IPS-18c (cell line): ENCODE data around the gene CHCHD6.

Source experiments
- H3K4me3 ChIP-seq: 2 replicates; pipeline ENCODE4 v1.7.0; 2013; ENCODE audit warnings: low read depth, mild to moderate bottlenecking, low read length, moderate library complexity; ENCODE audit not compliant: insufficient read depth
- H3K9me3 ChIP-seq: one replicate; pipeline ENCODE4 v1.6.1; 2013; ENCODE audit warnings: mild to moderate bottlenecking, low read length, moderate library complexity; ENCODE audit not compliant: control insufficient read depth, insufficient read depth

Gene CHCHD6

DNA sequence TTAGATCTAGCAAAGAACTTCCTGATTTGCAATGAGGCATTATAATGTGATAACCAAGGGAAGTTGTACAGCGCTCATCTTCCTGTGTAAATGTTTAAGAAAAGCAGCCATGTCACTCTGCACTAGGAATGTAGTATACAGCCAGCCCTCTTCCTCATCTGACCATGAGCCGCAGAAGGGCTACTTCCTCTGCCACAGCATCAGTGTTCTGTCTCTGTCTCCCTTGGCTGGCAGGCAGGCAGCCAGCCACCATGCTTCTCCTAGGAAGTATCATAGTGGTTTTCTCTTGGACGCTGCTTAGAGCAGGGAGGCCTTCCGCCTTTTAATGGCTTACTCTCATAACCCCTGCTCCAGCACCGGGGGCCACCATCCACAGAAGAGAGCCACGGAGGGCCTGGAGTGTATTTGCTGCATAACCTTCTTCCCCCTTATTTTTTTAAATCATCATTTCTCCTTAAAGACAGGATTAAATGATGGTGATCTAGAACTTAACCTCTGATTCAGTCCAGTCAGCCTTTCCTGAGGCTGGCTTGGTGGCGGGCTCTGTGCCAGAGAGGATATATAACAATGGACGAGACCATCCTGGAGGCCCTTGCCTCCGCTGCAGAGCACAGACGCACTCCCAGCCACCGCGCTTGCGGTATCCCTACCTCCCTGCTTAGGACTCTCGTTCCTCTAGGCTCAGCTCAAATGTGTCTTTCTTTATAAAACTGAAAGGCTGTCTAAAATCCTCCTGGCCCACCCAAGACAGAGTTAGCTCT, 221.6 kb downstream of the CHCHD6 start:
- Histone ChIP-seq H3K9me3 (no peaks in the 10 kb centered on the region), H3K4me3 (no peak overlapping the region)

DNA sequence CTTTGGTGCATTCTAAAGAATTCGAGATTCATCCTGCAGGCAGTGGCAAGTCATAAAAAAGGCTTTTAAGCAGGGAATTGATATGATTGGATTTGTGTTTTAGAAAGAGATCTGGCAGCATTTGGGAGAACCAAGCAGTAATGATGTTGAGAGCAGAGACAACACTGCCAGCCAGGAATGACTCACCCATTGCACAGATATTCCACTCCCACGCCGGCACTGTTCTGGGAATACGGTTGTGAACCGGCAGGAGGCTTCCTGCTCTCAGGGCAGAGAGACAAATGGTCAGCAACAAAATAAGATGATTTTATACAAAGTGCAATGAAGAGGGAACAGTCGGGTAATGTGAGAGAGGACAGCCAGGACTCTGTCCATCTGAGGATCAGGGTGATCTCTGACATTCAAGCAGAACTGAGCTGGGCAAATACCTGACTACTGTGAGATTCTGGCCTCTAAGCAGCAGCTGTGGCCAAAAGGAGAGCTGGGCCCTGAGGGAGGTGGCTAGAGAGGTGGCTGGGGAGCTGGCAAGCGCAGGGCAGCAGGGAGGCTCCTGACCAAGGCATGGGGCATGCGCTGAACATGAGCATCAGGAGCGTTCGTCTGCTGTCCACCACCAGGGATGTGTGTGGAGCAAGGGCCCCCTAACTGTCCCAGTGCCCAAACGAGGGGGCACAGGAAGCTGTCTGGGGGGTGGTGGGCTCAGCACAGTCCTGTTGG, 222.8 kb downstream of the CHCHD6 start:
- Histone ChIP-seq H3K4me3 (no peak overlapping the region), H3K9me3 (no peaks in the 10 kb centered on the region)

DNA sequence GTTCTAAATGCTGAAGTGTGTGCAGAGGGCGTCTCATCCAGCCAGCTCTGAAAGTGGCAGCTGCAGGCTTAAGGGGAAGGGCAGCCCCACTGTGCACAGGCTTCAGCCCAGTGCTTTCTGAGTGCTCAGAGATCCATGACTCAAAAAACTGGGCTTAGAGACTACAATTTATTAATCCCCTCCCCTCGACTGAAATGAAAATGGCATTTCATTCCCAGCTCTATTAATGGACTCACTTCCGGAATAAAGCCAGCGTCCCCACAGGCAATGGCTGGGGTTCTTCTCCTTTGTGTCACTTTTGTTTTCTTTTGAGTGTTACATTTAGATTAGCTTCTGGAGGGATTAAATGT, 223.3 kb downstream of the CHCHD6 start:
- Histone ChIP-seq H3K9me3 (no peaks in the 10 kb centered on the region), H3K4me3 (no peak overlapping the region)

DNA sequence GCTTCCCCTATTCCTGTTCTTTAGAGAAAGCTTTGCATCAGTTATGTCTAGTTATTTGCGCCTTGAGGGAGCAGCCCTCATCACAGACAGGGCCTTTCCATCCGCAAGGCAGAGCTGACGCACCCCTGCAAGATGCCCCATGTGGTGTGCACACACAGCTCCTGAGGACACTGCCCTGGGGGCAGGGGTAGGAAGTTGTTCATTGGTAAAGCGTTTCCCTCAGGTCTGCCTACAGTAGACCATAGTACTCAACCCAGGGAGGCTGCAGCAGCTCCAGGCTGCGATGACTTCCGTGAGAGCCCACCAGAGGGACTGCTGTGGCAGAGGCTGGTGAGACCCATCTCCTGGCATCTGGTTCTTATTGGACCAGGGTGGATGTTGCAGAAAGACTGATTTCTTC, 223.8 kb downstream of the CHCHD6 start:
- Histone ChIP-seq H3K9me3 (no peaks in the 10 kb centered on the region), H3K4me3 (no peak overlapping the region)

DNA sequence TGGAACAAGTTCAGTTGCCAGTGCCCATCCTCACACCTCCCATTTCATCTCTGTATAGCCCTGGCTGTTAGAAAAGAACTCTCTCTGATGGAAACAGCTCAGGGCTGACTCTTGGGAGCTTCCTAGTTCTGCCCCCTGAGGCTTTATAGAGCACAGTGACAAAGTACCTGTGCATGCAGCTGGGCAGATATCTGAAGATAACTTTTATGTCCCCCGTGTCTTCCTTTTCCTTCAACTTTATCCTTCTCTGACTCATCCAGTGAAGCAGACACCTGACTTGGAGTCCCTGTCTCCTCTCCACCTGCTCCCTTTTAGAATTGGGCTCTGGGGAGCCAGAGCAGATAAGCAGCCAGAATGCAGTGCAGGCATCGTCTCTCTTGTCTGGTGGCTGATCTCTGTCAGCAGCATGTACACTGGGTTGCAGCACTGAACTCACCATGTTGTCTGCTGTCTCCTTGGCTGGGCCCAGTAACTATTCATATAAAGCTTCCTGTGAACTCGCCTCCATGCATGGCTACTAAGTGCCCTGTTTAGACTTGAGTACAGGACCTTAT, 225.0 kb downstream of the CHCHD6 start:
- Histone ChIP-seq H3K9me3 (no peaks in the 10 kb centered on the region), H3K4me3 (no peak overlapping the region)

DNA sequence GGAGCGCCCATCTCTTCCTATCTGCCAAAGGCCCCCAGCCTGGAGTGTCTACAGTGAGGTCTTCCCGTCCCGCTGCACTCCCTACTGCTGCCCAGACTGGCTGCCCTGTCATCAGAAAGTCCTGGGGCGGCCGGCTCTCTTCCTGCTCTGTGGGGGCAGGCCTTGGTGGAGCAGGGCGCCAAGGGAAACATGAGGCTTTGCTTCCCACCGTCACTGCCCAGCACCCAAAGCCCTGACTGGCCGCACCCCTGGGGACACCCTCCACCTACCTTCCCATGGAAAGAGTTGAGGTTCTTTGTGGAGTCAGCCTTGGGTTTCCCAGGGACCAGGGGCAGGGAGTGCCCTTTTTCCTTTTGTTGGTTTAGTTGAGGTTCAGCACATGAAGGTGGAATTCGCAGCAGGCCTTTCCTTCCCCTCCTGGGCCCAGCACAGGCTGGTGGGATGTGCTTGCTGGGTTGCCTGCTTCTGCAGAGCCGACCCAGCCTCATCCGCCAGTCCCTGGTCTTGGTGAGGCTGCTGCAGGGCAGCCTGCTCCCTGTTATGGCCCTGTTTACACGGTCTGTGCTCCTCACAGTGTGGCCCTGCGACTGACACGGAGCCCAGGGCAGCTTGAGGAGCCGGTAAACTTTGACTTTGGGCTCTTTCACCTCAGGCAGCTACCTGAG, 227.0 kb downstream of the CHCHD6 start:
- Histone ChIP-seq H3K4me3 (no peak overlapping the region), H3K9me3 (no peaks in the 10 kb centered on the region)

DNA sequence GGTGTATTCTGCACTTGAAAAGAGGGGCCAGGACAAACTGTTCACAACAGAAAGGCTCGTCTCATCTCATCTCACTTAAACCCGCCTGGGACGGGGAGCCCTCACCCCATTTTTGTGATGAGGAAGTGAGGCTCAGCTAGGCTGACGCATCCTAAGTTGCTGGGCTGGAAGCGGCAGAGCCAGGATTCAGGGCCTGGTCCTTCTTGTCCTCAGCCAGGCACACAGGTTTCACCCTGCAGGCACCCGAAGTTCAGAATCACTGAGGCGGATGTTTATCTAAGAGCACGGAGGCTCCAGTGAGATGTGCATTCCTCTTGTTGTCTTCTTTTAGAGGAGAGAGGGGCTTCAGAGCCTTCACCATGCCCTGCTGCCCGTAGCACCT, 227.8 kb downstream of the CHCHD6 start:
- Histone ChIP-seq H3K4me3 (no peak overlapping the region), H3K9me3 (no peaks in the 10 kb centered on the region)

DNA sequence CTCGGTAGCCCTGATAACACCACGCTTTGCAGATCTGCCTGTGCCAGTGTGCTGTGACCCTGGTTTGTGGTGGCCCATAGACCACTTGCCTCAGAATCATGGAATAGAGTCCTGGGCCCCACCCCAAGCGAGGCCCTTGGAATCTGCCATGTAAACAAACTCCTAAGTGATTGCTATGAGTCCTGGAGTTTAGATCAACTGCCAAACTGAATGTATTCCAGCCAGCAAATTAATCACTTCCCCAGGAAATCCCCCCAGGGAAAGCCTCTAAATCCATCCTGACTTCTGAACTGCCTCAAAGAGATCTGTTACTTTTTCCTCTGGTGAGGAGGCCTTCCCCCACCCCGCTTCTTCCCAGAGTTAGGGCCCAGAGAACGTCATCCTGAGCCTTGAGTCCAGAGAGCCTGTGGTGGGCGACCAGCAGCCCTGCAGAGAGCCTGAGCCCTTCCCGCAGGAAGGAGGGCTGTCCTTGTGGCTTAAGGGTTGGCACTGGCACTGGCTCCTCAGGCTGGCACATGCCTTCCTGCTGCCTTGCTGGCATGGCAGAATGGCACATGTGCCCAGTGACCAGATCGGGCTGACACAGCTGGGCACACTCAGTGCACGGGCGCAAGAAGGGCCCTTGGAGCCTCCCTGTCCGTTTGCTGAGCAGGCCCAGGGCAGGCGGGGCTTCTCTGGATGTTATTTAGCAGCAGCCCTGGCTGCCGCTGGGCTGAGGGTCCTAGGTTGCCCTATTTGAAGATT, 228.3 kb downstream of the CHCHD6 start:
- Histone ChIP-seq H3K9me3 (no peaks in the 10 kb centered on the region), H3K4me3 (no peak overlapping the region)

DNA sequence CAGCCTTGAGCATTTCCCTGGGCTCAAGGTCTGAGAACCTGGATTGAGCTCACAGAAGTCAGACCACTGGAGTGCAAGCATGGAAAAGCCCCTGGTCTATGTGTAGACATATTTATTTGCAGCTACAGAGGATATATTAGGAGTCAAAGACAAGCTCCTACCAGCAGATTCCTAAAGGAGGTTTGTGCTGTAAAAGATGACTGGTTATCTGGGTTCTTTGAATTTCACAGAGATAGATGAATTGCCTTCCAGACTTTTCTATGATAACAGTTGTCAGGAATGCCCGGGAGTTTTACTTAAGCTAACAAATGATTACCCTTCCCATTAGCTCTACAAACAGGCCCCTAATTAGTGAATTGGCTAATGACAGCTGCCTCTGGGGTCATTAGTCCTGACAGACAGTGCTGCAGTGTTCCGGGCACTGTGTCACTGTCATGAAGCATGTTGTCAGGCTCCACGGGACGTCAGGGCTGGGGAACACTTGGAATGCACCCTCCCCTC, 230.0 kb downstream of the CHCHD6 start:
- H3K4me3 ChIP-seq = no peak overlapping the region
- no peaks in the 10 kb centered on the region for H3K9me3 ChIP-seq

DNA sequence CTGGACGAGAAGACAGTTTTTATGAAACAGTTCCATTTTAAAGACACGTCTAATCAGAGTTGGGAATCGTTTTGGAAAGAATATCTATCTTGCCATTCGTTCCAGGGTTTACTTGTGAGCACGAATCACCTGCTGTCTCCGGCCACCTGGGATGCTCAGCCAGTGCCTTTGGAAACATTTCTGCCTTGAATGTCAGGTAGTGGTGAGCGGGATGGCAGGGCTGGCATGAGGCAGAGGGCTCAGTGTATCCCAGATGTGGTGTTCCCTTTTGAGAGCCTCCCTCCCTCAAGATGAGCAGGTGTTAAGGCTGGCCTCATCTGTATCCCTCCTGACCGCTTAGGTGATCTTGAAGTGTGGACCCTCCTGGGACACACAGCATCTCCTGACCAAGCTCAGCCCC, 231.0 kb downstream of the CHCHD6 start:
- no peak overlapping the region for H3K4me3 ChIP-seq
- no peaks in the 10 kb centered on the region for H3K9me3 ChIP-seq

DNA sequence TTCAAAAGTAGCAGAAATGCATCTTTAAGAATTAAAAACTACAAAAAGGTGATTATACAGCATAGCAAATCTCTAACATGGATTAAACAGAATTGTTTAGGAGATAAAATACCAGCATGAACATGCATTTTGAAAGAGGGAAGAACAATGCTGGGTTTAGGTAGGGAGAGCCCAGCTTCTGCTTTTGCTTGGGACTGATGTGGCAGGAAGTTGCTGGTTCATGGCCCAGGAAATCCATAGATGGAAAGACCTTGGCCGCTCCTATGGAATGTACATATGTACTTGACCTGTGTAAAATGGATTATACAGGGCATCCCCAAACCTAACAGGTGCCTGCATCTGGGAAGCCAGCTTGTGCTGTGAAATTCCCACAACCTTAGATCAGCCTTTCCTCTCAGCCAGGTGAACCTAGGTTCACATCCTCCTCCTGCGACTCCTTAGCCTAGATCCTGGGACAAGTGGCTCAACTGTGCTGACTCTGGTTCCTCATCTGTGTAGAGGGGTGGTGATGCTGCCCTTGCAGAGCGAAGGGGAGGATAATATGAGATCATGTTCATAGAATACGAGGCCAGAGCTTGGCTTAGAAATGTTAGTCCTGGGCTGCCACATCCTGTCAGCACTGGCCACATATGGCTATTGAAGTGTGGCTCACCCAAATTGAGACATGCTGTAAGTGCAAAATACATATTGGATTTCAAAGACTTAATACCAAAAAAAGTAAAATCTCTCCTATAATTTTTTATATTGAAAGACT, 231.9 kb downstream of the CHCHD6 start:
- H3K9me3 ChIP-seq = no peaks in the 10 kb centered on the region
- no peak overlapping the region for H3K4me3 ChIP-seq

DNA sequence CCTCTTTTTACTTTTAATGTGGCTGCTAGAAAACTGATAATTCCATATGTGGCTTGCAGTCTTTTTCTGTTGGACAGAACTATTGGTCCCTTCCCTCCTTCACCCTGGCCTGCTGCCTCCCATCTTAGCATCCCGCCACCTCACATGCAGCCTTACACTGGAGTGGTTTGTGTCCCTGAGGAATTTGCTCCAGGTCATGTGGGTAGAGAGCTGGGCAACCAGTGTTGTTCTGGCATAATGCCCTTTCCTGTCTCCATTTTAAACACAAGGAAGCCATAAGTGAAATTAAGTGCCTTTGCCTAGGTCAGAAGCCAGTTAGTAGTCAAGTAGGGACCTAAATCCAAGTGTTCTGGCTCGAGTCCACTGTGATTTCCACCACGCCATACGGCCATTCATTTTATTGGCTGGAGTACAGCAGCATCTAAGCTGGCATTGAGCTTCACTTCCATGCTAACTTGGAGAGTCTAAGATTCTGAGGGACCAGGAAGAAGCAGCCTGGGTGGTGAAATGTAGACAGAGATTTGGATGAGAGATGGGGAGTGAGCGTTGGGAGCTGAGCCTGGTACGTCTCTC, 232.9 kb downstream of the CHCHD6 start:
- Histone ChIP-seq H3K9me3 (no peaks in the 10 kb centered on the region), H3K4me3 (no peak overlapping the region)

DNA sequence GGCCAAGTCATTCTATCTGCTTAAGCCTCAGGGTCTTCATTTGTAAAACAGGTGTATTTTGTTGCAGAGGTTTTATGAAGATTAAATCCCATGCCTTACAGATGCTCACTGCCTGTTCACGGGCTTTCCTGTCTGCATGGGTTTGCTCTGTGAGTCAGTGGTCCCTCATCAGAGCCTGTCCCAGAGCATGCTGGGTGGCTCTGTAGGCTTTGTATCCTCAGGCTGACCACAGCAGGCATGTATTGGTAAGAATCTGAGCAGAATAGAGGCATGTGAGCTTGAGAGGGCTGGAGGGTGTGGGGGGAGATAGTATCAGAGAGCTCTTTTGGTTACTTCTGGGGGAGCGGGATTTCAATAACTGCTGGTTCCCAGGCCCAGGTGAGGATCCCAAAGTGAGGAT, 233.5 kb downstream of the CHCHD6 start:
- H3K9me3 ChIP-seq = no peaks in the 10 kb centered on the region
- no peak overlapping the region for H3K4me3 ChIP-seq

DNA sequence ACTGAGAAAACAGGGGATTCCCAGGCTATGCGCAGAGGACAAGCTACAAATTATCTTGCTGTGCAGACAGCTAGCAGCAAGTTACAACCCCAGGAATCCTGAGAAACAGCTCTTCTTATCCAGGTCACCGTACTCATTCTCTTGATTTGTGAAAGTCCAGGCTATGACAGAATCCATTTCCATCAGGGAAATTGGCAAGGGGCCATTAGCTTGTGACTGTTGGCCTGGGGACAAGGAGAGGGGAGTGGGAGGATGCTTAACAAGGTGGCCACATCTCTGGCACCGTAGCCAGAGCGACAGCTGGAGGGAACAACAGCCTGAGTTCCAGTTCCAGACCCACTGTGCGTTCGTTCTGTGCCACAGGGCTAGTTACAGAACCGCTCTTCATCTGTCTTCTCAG, 233.9 kb downstream of the CHCHD6 start:
- Histone ChIP-seq H3K9me3 (no peaks in the 10 kb centered on the region), H3K4me3 (no peak overlapping the region)

DNA sequence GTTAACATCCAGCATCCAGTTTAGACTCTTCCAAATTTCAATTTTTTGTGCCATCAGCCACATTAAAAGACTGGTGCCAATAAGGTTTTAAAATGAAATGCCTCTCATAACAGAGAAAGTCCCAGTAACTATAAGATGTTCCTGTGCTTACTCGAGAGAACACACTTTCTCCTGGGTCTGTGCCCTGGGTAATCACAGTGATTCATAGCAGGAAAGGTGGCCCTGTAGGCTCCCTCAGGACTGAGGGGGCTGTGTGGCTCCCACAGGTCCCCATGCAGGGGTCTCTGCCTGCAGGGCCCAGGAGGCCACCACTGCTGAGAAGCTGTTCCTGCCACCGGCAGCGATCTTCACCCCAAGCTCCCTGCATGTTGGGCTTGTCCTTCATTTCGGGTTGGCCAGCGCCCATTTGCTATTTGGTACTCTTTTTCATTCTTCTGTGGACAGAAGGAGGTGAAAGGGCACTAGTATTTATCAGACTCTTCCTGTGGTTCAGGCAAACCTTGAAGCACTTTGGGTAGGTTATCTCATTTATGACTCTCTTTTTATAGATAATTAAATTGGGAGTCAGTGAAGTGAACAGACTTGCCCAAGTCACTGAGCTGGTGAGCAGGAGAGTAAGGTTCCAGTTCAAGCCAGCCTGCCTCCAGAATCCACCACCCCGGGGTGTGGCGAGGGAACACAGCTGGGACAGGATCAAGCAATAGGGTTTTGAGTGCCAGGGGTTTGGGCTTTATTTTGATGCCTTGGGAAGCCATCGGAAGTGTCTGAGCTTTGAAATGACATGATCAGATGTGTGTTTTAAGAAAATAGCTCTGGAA, 234.7 kb downstream of the CHCHD6 start:
- no peaks in the 10 kb centered on the region for H3K9me3 ChIP-seq
- H3K4me3 ChIP-seq = no peak overlapping the region

DNA sequence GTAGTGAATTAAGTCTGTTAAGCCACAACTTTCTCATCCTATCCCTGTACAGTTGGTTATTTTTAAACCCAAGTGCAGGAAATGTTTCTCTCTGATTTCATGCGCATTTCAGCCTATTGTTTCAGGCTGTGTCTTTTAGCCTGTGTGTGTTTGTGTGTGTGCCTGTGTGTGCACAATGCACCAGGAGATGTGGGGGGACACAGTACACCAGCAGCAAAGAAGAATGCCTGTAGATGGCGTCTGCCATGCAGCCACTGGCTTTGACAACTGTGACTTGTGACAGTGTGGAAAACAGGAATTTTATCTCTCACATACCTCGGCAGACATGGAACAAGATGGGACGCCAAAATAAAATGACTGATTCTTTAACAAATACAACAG, 235.3 kb downstream of the CHCHD6 start:
- Histone ChIP-seq H3K9me3 (no peaks in the 10 kb centered on the region), H3K4me3 (no peak overlapping the region)
